WI38 (cell line): ENCODE measurements around the gene MTURN.

ENCODE experiments used
- H3K4me3 ChIP-seq: 2 replicates; pipeline ENCODE4 v1.5.1; 2011; ENCODE audit warnings: low read depth, mild to moderate bottlenecking, control low read depth, low read length
- CTCF ChIP-seq: IDR thresholded peaks from 2 replicates; pipeline ENCODE4 v1.5.1; 2012; ENCODE audit warnings: low read depth, mild to moderate bottlenecking, control low read depth, low read length

MTURN gene

DNA sequence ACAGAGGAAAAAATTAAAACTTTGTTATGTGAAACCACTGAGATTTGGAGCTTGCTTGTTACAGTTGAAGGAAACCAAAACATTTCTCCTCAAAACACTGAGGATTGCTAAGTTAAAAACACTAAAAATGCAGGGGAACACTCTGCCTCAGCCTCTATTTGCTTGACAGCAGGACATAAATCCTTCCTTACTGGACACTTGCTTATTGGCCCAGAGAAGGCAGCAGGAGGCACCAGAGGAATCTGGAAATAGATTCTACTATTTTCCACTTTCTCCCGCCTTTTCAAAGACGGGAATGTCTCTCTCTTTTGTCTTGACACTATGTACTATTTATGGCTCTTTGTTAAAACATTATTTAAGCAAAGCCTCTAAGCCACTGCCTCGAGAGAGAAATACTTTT, 67.9 kb downstream of the MTURN start:
- no peak for TF ChIP-seq CTCF
- H3K4me3 ChIP-seq: no peak overlapping the region

DNA sequence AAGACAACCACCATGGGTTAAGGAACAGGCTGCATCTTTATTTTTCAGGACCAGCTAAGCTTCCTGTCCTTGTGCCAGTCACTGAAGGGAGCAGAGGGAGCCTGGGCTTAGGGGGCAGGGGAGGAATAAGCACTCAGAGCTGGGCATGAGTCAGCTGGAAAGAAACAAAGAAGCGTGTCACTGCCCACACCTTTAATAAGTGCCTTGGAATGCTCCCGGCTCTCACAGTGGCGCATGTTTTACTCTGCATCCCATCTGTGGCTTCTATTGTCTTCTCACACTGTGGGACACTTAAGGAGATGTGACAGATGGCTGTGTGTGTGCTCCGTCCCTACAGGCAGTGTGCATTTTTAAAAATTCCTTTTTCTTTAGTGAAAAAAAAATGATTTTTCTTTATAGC, 71.7 kb downstream of the MTURN start:
- no peak for TF ChIP-seq CTCF
- no peak overlapping the region for H3K4me3 ChIP-seq

DNA sequence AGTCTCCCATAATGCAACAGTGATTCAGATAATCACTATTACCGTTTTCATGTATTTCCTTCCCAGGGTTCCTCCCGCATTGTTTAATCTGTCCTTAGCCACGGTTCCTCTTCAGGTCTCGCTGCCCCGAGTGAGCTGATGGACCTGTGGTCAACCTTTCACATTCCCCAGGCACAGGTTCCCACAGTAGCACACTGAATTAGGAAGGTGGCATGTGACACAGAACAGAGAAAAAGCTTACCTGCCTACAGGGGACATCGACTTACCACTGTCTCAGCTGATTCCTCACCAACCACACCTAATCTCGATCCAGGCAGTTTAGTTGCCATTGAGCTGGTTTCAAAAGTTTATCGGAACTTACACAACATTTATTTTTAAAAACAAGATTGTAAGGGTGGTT, 72.2 kb downstream of the MTURN start:
- no peak overlapping the region for H3K4me3 ChIP-seq
- no peak for TF ChIP-seq CTCF

DNA sequence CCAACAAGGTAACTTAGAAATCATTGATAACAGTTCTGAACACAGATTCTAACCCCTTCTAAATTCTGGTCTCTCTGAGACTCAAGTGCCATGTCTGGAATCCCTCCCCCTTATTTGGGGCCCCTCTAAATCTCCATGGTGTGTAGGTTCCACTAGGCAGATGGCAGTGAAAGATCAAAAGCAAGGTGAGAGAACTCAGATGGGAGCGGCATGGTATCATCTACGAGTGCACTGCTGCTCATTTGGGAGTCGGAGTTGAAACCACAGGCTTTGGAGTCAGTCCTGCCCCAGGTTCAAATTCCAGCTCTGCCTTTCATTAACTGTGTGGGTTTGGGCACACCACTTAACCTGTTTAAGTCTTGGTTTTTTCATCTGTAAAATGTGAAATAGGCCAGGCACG, 72.6 kb downstream of the MTURN start:
- no peak overlapping the region for H3K4me3 ChIP-seq
- TF ChIP-seq CTCF: no peak

DNA sequence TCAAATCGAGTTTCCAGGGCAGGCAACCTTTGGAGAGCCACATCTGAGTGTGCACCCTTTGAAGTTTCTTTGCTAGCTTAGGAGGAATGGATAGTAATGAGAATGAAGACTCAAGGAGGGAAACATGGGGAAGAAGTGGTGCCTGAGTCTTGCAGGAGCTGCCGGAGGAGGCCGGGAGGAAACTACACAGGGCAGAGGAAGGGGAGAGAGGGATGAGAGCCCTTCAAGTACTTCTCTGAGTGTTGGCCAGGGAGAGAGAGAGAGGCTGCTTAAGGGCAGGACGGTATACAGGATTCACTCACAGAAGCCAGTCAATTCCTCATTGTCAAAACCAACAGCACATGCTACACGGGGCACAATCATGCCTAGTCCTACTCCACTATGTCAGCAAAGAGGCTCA, 75.2 kb downstream of the MTURN start:
- TF ChIP-seq CTCF: no peak
- no peak overlapping the region for H3K4me3 ChIP-seq
